Liver (tissue), 9 donors: ENCODE measurements around the gene EEFSEC. TPM values are rescaled to one million over a fixed set of nuclear protein-coding genes. Genes with fewer than 3 reads are reported as not detected.

Experiments
- DNase-seq: peaks from one replicate; pipeline ENCODE4 v3.0.0-alpha.2; 2017; ENCODE audit warnings: low spot score
- H3K27ac ChIP-seq, 2 donors: one replicate each; pipeline ENCODE4 v1.7.0; 2013; ENCODE audit warnings: inconsistent platforms in 2 of 2, low read length in 2 of 2, control low read depth in 1 of 2, low read depth in 1 of 2, mild to moderate bottlenecking in 1 of 2
- H3K27me3 ChIP-seq, 4 donors: one replicate each; pipeline versions ENCODE4 v1.6.1 to v1.7.0; 2013; ENCODE audit warnings: low read length in 3 of 4, inconsistent platforms in 1 of 4, mild to moderate bottlenecking in 1 of 4, moderate library complexity in 1 of 4; ENCODE audit not compliant: control insufficient read depth in 4 of 4, insufficient read depth in 4 of 4
- H3K36me3 ChIP-seq, 4 donors: one replicate each; pipeline versions ENCODE4 v1.6.1 to v1.7.0; 2013; ENCODE audit warnings: low read length in 3 of 4, mild to moderate bottlenecking in 3 of 4, low read depth in 1 of 4, moderate library complexity in 1 of 4; ENCODE audit not compliant: control insufficient read depth in 4 of 4, insufficient read depth in 3 of 4
- H3K4me1 ChIP-seq, 4 donors: one replicate each; pipeline versions ENCODE4 v1.6.1 to v1.7.0; 2013; ENCODE audit warnings: low read length in 3 of 4, mild to moderate bottlenecking in 3 of 4, moderate library complexity in 1 of 4; ENCODE audit not compliant: control insufficient read depth in 4 of 4, insufficient read depth in 4 of 4
- H3K4me3 ChIP-seq, 3 donors: one replicate each; pipeline versions ENCODE4 v1.6.1 to v1.7.0; 2013; ENCODE audit warnings: low read length in 3 of 3, control low read depth in 1 of 3, low read depth in 1 of 3, mild to moderate bottlenecking in 1 of 3
- H3K9ac ChIP-seq, 2 donors: one replicate each; pipeline ENCODE4 v1.7.0; 2013; ENCODE audit warnings: low read length in 2 of 2, mild to moderate bottlenecking in 2 of 2, moderate library complexity in 2 of 2, control low read depth in 1 of 2, low read depth in 1 of 2
- H3K9me3 ChIP-seq, 4 donors: one replicate each; pipeline versions ENCODE4 v1.6.1 to v1.7.0; 2013; ENCODE audit warnings: low read length in 3 of 4; ENCODE audit not compliant: control insufficient read depth in 4 of 4
- EGR1 ChIP-seq, 2 donors: IDR thresholded peaks; 2 replicates each; pipeline ENCODE4 v1.6.1; 2016 to 2018; ENCODE audit warnings: antibody characterized with exemption in 2 of 2, low read depth in 2 of 2
- FOXA1 ChIP-seq: IDR thresholded peaks from 2 replicates; pipeline ENCODE4 v1.6.1; 2016; ENCODE audit warnings: antibody characterized with exemption
- FOXA2 ChIP-seq: IDR thresholded peaks from 2 replicates; pipeline ENCODE4 v1.6.1; 2016; ENCODE audit warnings: antibody characterized with exemption
- GABPA ChIP-seq, 2 donors: IDR thresholded peaks in 1 of 2; conservative IDR thresholded peaks in 1 of 2; 2 replicates each; pipeline ENCODE4 v1.6.1; 2016; ENCODE audit warnings: antibody characterized with exemption in 2 of 2, mild to moderate bottlenecking in 1 of 2, moderate library complexity in 1 of 2
- HNF4A ChIP-seq, 2 donors: conservative IDR thresholded peaks; 2 replicates each; pipeline ENCODE4 v1.6.1; 2016; ENCODE audit warnings: antibody characterized with exemption in 2 of 2, mild to moderate bottlenecking in 2 of 2
- HNF4G ChIP-seq: IDR thresholded peaks from 2 replicates; pipeline ENCODE4 v1.6.1; 2016; ENCODE audit warnings: antibody characterized with exemption
- JUND ChIP-seq, 2 donors: IDR thresholded peaks; 2 replicates each; pipeline ENCODE4 v1.6.1; 2016; ENCODE audit warnings: antibody characterized with exemption in 2 of 2
- NR2F2 ChIP-seq: IDR thresholded peaks from 2 replicates; pipeline ENCODE4 v1.6.1; 2016; ENCODE audit warnings: antibody characterized with exemption
- RAD21 ChIP-seq, 2 donors: IDR thresholded peaks; 2 replicates each; pipeline ENCODE4 v1.6.1; 2016; ENCODE audit warnings: antibody characterized with exemption in 2 of 2, mild to moderate bottlenecking in 2 of 2
- RXRA ChIP-seq, 2 donors: IDR thresholded peaks; 2 replicates each; pipeline ENCODE4 v1.6.1; 2017 to 2018; ENCODE audit warnings: antibody characterized with exemption in 2 of 2, mild to moderate bottlenecking in 1 of 2
- SP1 ChIP-seq: IDR thresholded peaks from 2 replicates; pipeline ENCODE4 v1.6.1; 2018; ENCODE audit warnings: antibody characterized with exemption, mild to moderate bottlenecking
- TAF1 ChIP-seq: conservative IDR thresholded peaks from 2 replicates; pipeline ENCODE4 v1.6.1; 2016; ENCODE audit warnings: antibody characterized with exemption, mild to moderate bottlenecking
- WGBS: extraction: QIAGEN DNeasy Blood & Tissue Kit; methylation state at CpG from one replicate; pipeline ENCODE4 v1.1.7; 2013; 5-methylcytosine and 5-hydroxymethylcytosine counted together
- polyA plus RNA-seq, 2 donors: library from polyadenylated mRNA; stranded (reverse) in 1 of 2; unstranded in 1 of 2; fragments of 200-250 nt in 1 of 2; fragments of >200 nt in 1 of 2; fragmentation: Nextera tagmentation in 1 of 2; extraction: Ambion mirVana in 1 of 2; gene quantifications; one replicate each; pipeline versions ENCODE4 v1.2.1 to v1.2.3, GENCODE V29; 2013 to 2015
- total RNA-seq, 2 donors: library from RNA; depleted of rRNA; stranded (reverse); fragments of >200 nt; gene quantifications; one replicate each; pipeline ENCODE4 v1.2.3, GENCODE V29; 2014
- TF ChIP-seq, protein P1 (sequence below): fragments of 150-350 bp; IDR thresholded peaks from 2 replicates; pipeline ENCODE4 v1.5.1; 2017; ENCODE audit warnings: improper control_type of control experiment, low read depth, low read length; ENCODE audit not compliant: missing input control
- TF ChIP-seq, protein P2 (sequence below): IDR thresholded peaks from 2 replicates; pipeline ENCODE4 v1.6.1; 2016; ENCODE audit warnings: antibody characterized with exemption
- TF ChIP-seq, protein P3 (sequence below): IDR thresholded peaks from 2 replicates; pipeline ENCODE4 v1.6.1; 2016; ENCODE audit warnings: antibody characterized with exemption
- donor health status: healthy.
- donor health status: healthy.
- donor health status: healthy.
- donor health status: healthy.
- donor health status: healthy.

The EEFSEC gene
- total and polyA plus RNA-seq, 4 donors, result 8.4 to 13.1 (median 10.7) TPM

DNA sequence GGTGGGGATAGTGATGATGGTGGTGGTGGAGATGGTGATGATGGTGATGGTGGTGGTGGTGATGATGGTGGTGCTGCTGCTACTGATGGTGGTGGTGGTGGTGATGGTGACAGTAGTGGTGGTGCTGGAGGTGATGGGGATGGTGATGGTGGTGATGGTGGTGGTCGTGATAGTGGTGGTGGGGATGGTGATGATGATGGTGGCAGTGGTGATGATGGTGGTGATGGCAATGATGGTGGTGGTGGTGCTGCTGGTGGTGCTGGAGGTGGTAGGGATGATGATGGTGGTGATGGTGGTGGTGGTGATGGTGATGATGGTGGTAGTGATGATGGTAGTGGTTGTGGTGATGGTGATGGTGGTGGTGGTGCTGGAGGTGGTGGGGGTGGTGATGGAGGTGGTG, 292.1 kb downstream of the EEFSEC start:
- no peaks in the 10 kb centered on the region for H3K9me3 ChIP-seq
- no peaks in the 10 kb centered on the region for H3K27me3 ChIP-seq
- no peaks in the 10 kb centered on the region for H3K4me1 ChIP-seq
- WGBS, result 71% methylated on average over 1 of the region's 1 CpG
- H3K4me3 ChIP-seq, result no peak overlapping the region
- no peak overlapping the region for H3K27ac ChIP-seq
- no peak overlapping the region for H3K9ac ChIP-seq
- DNase-seq, result no peak
- TF ChIP-seq RXRA (IDR thresholded peaks at IDR 0.05) (no peak), GABPA (IDR thresholded peaks at IDR 0.05 in 1 of 2, conservative IDR thresholded peaks at IDR 0.05 in 1 of 2) (no peak), JUND (IDR thresholded peaks at IDR 0.05) (no peak), FOXA2 (no peak), NR2F2 (no peak), TAF1 (no peak)
- H3K36me3 ChIP-seq, result no peaks in the 10 kb centered on the region

DNA sequence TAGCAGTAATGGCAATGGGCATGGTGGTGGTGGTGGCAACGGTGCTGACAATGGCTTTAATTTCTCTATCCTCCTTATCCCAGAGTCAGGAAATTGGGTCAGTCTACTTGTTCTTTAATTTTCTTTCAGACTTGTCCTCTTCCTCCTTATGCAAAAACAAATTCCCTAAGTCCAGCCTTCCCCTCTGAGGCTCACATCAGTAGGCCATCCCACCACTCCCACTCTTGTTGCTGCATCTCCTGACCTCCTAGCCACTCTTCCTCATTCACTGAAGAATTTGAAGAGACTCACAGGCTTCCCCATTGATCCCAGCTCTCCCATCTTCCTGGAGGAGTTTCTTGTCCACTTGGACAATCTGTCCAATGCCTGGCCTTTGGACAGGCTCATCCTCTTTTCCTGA, 293.5 kb downstream of the EEFSEC start:
- TF ChIP-seq, protein P1, sequence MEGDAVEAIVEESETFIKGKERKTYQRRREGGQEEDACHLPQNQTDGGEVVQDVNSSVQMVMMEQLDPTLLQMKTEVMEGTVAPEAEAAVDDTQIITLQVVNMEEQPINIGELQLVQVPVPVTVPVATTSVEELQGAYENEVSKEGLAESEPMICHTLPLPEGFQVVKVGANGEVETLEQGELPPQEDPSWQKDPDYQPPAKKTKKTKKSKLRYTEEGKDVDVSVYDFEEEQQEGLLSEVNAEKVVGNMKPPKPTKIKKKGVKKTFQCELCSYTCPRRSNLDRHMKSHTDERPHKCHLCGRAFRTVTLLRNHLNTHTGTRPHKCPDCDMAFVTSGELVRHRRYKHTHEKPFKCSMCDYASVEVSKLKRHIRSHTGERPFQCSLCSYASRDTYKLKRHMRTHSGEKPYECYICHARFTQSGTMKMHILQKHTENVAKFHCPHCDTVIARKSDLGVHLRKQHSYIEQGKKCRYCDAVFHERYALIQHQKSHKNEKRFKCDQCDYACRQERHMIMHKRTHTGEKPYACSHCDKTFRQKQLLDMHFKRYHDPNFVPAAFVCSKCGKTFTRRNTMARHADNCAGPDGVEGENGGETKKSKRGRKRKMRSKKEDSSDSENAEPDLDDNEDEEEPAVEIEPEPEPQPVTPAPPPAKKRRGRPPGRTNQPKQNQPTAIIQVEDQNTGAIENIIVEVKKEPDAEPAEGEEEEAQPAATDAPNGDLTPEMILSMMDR, result no peak
- TF ChIP-seq FOXA1 (no peak), HNF4G (no peak), GABPA (IDR thresholded peaks at IDR 0.05 in 1 of 2, conservative IDR thresholded peaks at IDR 0.05 in 1 of 2) (no peak), TAF1 (no peak), HNF4A (conservative IDR thresholded peaks at IDR 0.05) (no peak), EGR1 (IDR thresholded peaks at IDR 0.05; ENCODE audit: low read depth in 2 of 2) (no peak), JUND (IDR thresholded peaks at IDR 0.05) (no peak), FOXA2 (no peak), NR2F2 (no peak), SP1 (no peak)
- TF ChIP-seq, protein P2, sequence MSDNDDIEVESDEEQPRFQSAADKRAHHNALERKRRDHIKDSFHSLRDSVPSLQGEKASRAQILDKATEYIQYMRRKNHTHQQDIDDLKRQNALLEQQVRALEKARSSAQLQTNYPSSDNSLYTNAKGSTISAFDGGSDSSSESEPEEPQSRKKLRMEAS, result no peak
- TF ChIP-seq, protein P3, sequence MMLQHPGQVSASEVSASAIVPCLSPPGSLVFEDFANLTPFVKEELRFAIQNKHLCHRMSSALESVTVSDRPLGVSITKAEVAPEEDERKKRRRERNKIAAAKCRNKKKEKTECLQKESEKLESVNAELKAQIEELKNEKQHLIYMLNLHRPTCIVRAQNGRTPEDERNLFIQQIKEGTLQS, result no peak
- H3K36me3 ChIP-seq, result no peaks in the 10 kb centered on the region
- H3K9me3 ChIP-seq, result no peaks in the 10 kb centered on the region
- 84% methylated on average over 1 of the region's 1 CpG for WGBS
- DNase-seq, result no peak
- H3K27me3 ChIP-seq, result no peaks in the 10 kb centered on the region
- H3K27ac ChIP-seq, result no peak overlapping the region
- no peak overlapping the region for H3K4me3 ChIP-seq
- no peak overlapping the region for H3K9ac ChIP-seq
- no peaks in the 10 kb centered on the region for H3K4me1 ChIP-seq

DNA sequence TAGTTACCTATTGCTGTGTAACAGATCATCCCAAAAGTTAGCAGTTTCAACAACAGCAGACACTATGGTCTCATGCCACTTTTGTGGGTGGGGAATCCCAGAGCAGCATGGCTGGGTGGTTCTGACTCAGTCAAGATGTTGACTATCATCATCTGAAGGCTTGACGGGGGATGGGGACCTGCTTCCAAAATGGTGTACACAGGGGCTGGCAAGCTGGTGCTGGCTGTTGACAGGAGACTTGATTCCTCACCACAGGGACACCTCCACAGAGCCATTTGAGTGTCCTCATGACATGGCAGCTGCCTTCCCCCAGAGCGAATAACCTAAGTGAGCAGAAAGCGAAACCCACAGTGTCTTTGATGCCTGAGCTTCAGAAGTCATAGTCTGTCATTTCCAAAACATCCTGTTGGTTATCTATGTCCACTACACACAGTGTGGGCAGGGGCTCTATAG, 294.3 kb downstream of the EEFSEC start:
- 94% methylated on average over 3 of the region's 3 CpGs for WGBS

More for the DNA sequence above, 294.3 kb downstream of the EEFSEC start:
- Histone ChIP-seq H3K27ac (no peak overlapping the region), H3K4me3 (no peak overlapping the region), H3K9ac (no peak overlapping the region), H3K4me1 (no peaks in the 10 kb centered on the region), H3K36me3 (no peaks in the 10 kb centered on the region), H3K9me3 (no peaks in the 10 kb centered on the region), H3K27me3 (no peaks in the 10 kb centered on the region)
- TF ChIP-seq GABPA (IDR thresholded peaks at IDR 0.05 in 1 of 2, conservative IDR thresholded peaks at IDR 0.05 in 1 of 2) (no peak), EGR1 (IDR thresholded peaks at IDR 0.05; ENCODE audit: low read depth in 2 of 2) (no peak), RXRA (IDR thresholded peaks at IDR 0.05) (no peak), FOXA1 (no peak), FOXA2 (no peak), NR2F2 (no peak), RAD21 (IDR thresholded peaks at IDR 0.05) (no peak)
- no peak for DNase-seq
